Measurements from ENCODE around the gene MBD3L5. TPM values are rescaled to one million over a fixed set of nuclear protein-coding genes. Genes with fewer than 3 reads are reported as not detected.
"Not testable (repeated sequence)": the region's sequence is repeated elsewhere in the genome, so short reads cannot be mapped to it uniquely, and the experiment has no call there.

The MBD3L5 gene
- total and polyA plus RNA-seq, 2 experiments from 2014 or later = not detected

- Histone ChIP-seq H3K27me3 (no peaks in the 10 kb centered on the region), H3K27ac (no peak overlapping the region), H3K4me1 (ENCODE audit: low read depth) (no peaks in the 10 kb centered on the region), H3K36me3 (no peaks in the 10 kb centered on the region), H3K4me3 (no peak overlapping the region), H3K9me3 (ENCODE audit: low read depth) (no peaks in the 10 kb centered on the region)
- no peak for DNase-seq (ENCODE audit: low read depth in 1 of 2, low spot score in 1 of 2)
- no peak for TF ChIP-seq CTCF (IDR thresholded peaks at IDR 0.05; ENCODE audit: low read depth, low read length)
Observed at GRCh38 chr19:7006135-7006704, 24.2 kb upstream of the MBD3L5 start.

- H3K4me1 ChIP-seq (ENCODE audit: low read depth) = no peaks in the 10 kb centered on the region
- H3K27ac ChIP-seq = no peak overlapping the region
- no peaks in the 10 kb centered on the region for H3K9me3 ChIP-seq (ENCODE audit: low read depth)
- no peak for DNase-seq (ENCODE audit: low read depth in 1 of 2, low spot score in 1 of 2)
- no peak overlapping the region for H3K4me3 ChIP-seq
- no peaks in the 10 kb centered on the region for H3K27me3 ChIP-seq
- H3K36me3 ChIP-seq = no peaks in the 10 kb centered on the region
- no peak for TF ChIP-seq CTCF (IDR thresholded peaks at IDR 0.05; ENCODE audit: low read depth, low read length)
Observed at GRCh38 chr19:7007859-7008258, 22.5 kb upstream of the MBD3L5 start.

GRCh38 chr19:7010722-7011593, 19.4 kb upstream of the MBD3L5 start:
- H3K4me3 ChIP-seq = no peak overlapping the region
- H3K9me3 ChIP-seq (ENCODE audit: low read depth) = no peaks in the 10 kb centered on the region
- no peak for DNase-seq (ENCODE audit: low read depth in 1 of 2, low spot score in 1 of 2)
- no peaks in the 10 kb centered on the region for H3K27me3 ChIP-seq
- no peak overlapping the region for H3K27ac ChIP-seq
- no peaks in the 10 kb centered on the region for H3K36me3 ChIP-seq
- no peak for TF ChIP-seq CTCF (IDR thresholded peaks at IDR 0.05; ENCODE audit: low read depth, low read length)
- H3K4me1 ChIP-seq (ENCODE audit: low read depth) = no peaks in the 10 kb centered on the region

GRCh38 chr19:7013678-7014077, 16.7 kb upstream of the MBD3L5 start:
- DNase-seq (ENCODE audit: low read depth in 1 of 2, low spot score in 1 of 2) = peak in 1 of 2 donors; percentile 59
- TF ChIP-seq CTCF (IDR thresholded peaks at IDR 0.05; ENCODE audit: low read depth, low read length) = no peak
- no peak overlapping the region for H3K27ac ChIP-seq
- H3K4me3 ChIP-seq = no peak overlapping the region
- H3K36me3 ChIP-seq = no peaks in the 10 kb centered on the region
- no peaks in the 10 kb centered on the region for H3K9me3 ChIP-seq (ENCODE audit: low read depth)
- H3K4me1 ChIP-seq (ENCODE audit: low read depth) = no peaks in the 10 kb centered on the region
- no peaks in the 10 kb centered on the region for H3K27me3 ChIP-seq

GRCh38 chr19:7018828-7019227, 11.6 kb upstream of the MBD3L5 start:
- no peaks in the 10 kb centered on the region for H3K4me1 ChIP-seq (ENCODE audit: low read depth)
- no peaks in the 10 kb centered on the region for H3K27me3 ChIP-seq
- H3K27ac ChIP-seq = no peak overlapping the region
- no peak for TF ChIP-seq CTCF (IDR thresholded peaks at IDR 0.05; ENCODE audit: low read depth, low read length)
- no peaks in the 10 kb centered on the region for H3K36me3 ChIP-seq
- H3K4me3 ChIP-seq = no peak overlapping the region
- no peaks in the 10 kb centered on the region for H3K9me3 ChIP-seq (ENCODE audit: low read depth)
- DNase-seq (ENCODE audit: low read depth in 1 of 2, low spot score in 1 of 2) = no peak

- H3K27ac ChIP-seq; H3K9me3 ChIP-seq (ENCODE audit: low read depth); H3K4me3 ChIP-seq; H3K4me1 ChIP-seq (ENCODE audit: low read depth); DNase-seq (ENCODE audit: low read depth in 1 of 2, low spot score in 1 of 2); H3K27me3 ChIP-seq; H3K36me3 ChIP-seq: not testable (repeated sequence)
Observed at GRCh38 chr19:7021331-7021730, 9.0 kb upstream of the MBD3L5 start, which contains the start of gene MBD3L2B. TSS of gene MBD3L2B (minus strand) at chr19:7021431. CDS start at chr19:7021397, 34 bp downstream.

- DNase-seq (ENCODE audit: low read depth in 1 of 2, low spot score in 1 of 2) = not testable (repeated sequence)
Observed at GRCh38 chr19:7028790-7029189, 1.6 kb upstream of the MBD3L5 start.

GRCh38 chr19:7040079-7040478, 9.7 kb downstream of the MBD3L5 start, which contains the start of gene MBD3L4:
TSS of gene MBD3L4 (minus strand) at chr19:7040179. CDS start at chr19:7040144, 35 bp downstream.
- H3K36me3 ChIP-seq; H3K4me1 ChIP-seq (ENCODE audit: low read depth); H3K9me3 ChIP-seq (ENCODE audit: low read depth); H3K27me3 ChIP-seq; DNase-seq (ENCODE audit: low read depth in 1 of 2, low spot score in 1 of 2); H3K4me3 ChIP-seq; H3K27ac ChIP-seq: not testable (repeated sequence)

More at GRCh38 chr19:7028790-7029189, 1.6 kb upstream of the MBD3L5 start:
- not testable (repeated sequence) for H3K4me1 ChIP-seq (ENCODE audit: low read depth); H3K27ac ChIP-seq; H3K9me3 ChIP-seq (ENCODE audit: low read depth); H3K36me3 ChIP-seq; H3K27me3 ChIP-seq; H3K4me3 ChIP-seq

Measured in cardiac muscle cell (in vitro differentiated cells and primary cell).